Glutamatergic neuron (in vitro differentiated cells): Measurements from ENCODE around the gene TGFBR3. TPM values are rescaled to one million over a fixed set of nuclear protein-coding genes. Genes with fewer than 3 reads are reported as not detected.

Experiments
- DNase-seq: peaks from one replicate; pipeline ENCODE4 v3.0.0; 2022
- H3K27ac Mint-ChIP-seq: one replicate; pipeline ENCODE4 v1.8.0; 2020; ENCODE audit warnings: mild to moderate bottlenecking, mixed read lengths, inconsistent platforms; ENCODE audit not compliant: unreplicated experiment
- H3K27me3 Mint-ChIP-seq: one replicate; pipeline ENCODE4 v1.8.0; 2020; ENCODE audit warnings: mild to moderate bottlenecking, moderate library complexity, mixed read lengths, inconsistent platforms; ENCODE audit not compliant: unreplicated experiment
- H3K36me3 Mint-ChIP-seq: one replicate; pipeline ENCODE4 v1.8.0; 2020; ENCODE audit warnings: mild to moderate bottlenecking, mixed read lengths, inconsistent platforms; ENCODE audit not compliant: unreplicated experiment
- H3K4me1 Mint-ChIP-seq: one replicate; pipeline ENCODE4 v1.8.0; 2020; ENCODE audit warnings: mild to moderate bottlenecking, low read depth, mixed read lengths, inconsistent platforms; ENCODE audit not compliant: unreplicated experiment
- H3K4me3 Mint-ChIP-seq: one replicate; pipeline ENCODE4 v1.8.0; 2020; ENCODE audit warnings: mild to moderate bottlenecking, mixed read lengths, inconsistent platforms; ENCODE audit not compliant: unreplicated experiment
- H3K9me3 Mint-ChIP-seq: one replicate; pipeline ENCODE4 v1.8.0; 2020; ENCODE audit warnings: mild to moderate bottlenecking, moderate library complexity, mixed read lengths, inconsistent platforms; ENCODE audit not compliant: unreplicated experiment
- CTCF ChIP-seq: fragments of 200-600 bp; sonication (generic); IDR thresholded peaks from one replicate; pipeline ENCODE4 v1.5.0; 2021; ENCODE audit not compliant: partially characterized antibody, unreplicated experiment
- total RNA-seq: library from RNA; stranded (reverse); fragmentation: NEBNext Ultra II Directional; extraction: Animal tissue kit (Norgen Biotek cat#: 25700); gene quantifications from one replicate; pipeline ENCODE4 v1.2.1, GENCODE V29; 2021; ENCODE audit not compliant: unreplicated experiment

TGFBR3 gene
- total RNA-seq, 1 donor from 2014 or later: 0.98 TPM

- DNase-seq: no peak
- H3K27me3 Mint-ChIP-seq: no peaks in the 10 kb centered on the region
- H3K27ac Mint-ChIP-seq: no peak overlapping the region
Measured at GRCh38 chr1:91693557-91693956, 192.4 kb downstream of the TGFBR3 start.

DNA sequence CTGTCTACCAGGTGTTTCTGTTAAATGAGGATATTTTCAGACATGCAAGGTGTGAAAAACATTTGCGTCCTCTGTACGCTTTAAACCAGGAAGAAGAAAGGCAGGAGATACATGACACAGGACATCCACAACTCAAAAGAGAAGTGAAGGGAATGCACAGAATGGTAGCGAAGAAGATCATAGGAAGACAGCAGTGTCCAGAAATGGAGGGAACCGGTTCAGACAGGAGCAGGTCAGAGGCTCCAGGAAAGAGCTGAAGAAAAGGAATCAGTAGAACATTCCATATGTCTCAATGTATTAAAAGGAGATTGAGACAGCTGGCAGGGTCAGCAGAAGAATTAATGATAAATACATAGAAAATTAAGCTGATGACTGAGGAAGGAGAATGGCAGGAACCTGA lies 194.4 kb downstream of the TGFBR3 start:
- DNase-seq: no peak
- TF ChIP-seq CTCF: no peak
- Mint-ChIP-seq H3K4me1 (no peaks in the 10 kb centered on the region), H3K4me3 (no peak overlapping the region), H3K36me3 (no peaks in the 10 kb centered on the region), H3K27me3 (no peaks in the 10 kb centered on the region), H3K27ac (no peak overlapping the region), H3K9me3 (no peaks in the 10 kb centered on the region)

More at GRCh38 chr1:91693557-91693956, 192.4 kb downstream of the TGFBR3 start:
- Mint-ChIP-seq H3K36me3 (no peaks in the 10 kb centered on the region), H3K4me3 (no peak overlapping the region), H3K9me3 (no peaks in the 10 kb centered on the region), H3K4me1 (no peaks in the 10 kb centered on the region)
- no peak for TF ChIP-seq CTCF

GRCh38 chr1:91689641-91690481 lies 196.1 kb downstream of the TGFBR3 start:
- Mint-ChIP-seq H3K9me3 (no peaks in the 10 kb centered on the region), H3K4me1 (no peaks in the 10 kb centered on the region), H3K27me3 (no peaks in the 10 kb centered on the region), H3K4me3 (no peak overlapping the region), H3K27ac (no peak overlapping the region), H3K36me3 (no peaks in the 10 kb centered on the region)
- TF ChIP-seq CTCF: no peak
- no peak for DNase-seq

DNA sequence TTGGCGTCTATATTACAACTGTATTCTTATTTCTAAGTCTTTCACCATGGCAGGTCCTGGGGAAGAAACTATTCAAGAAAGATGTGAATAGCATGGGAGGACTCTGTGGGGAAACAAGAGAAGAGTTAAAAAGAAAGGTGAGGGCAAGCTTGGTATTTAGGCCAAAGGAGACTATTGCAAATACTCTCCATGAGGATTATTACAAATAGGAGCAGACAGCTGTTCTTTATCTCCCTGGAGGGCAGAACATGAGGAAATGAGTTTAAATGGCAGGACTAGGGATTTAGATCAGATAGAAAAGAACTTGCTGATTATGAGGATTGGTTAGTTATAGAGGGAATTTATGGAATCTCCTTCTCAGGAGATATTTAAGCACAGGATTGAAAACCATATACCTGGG lies 198.5 kb downstream of the TGFBR3 start:
- no peaks in the 10 kb centered on the region for H3K9me3 Mint-ChIP-seq
- no peaks in the 10 kb centered on the region for H3K27me3 Mint-ChIP-seq
- H3K36me3 Mint-ChIP-seq: no peaks in the 10 kb centered on the region
- no peak overlapping the region for H3K4me3 Mint-ChIP-seq
- H3K4me1 Mint-ChIP-seq: peaks cover 4% of the 10 kb centered on the region
- H3K27ac Mint-ChIP-seq: no peak overlapping the region
- no peak for TF ChIP-seq CTCF
- DNase-seq: no peak

GRCh38 chr1:91685994-91686393 lies 200.0 kb downstream of the TGFBR3 start:
- Mint-ChIP-seq H3K9me3 (no peaks in the 10 kb centered on the region), H3K27me3 (no peaks in the 10 kb centered on the region), H3K27ac (no peak overlapping the region), H3K4me3 (no peak overlapping the region), H3K4me1 (peaks cover 4% of the 10 kb centered on the region), H3K36me3 (no peaks in the 10 kb centered on the region)
- TF ChIP-seq CTCF: no peak
- DNase-seq: no peak
